Measurements from ENCODE around the gene CEP350. TPM values are rescaled to one million over a fixed set of nuclear protein-coding genes. Genes with fewer than 3 reads are reported as not detected.

The CEP350 gene
- total and polyA plus RNA-seq, 10 of the 15 experiments (the other 5 are each of a cell fraction or from before 2014, with no cell fraction given) = 5.2 to 46.0 (median 23.1) TPM

DNA sequence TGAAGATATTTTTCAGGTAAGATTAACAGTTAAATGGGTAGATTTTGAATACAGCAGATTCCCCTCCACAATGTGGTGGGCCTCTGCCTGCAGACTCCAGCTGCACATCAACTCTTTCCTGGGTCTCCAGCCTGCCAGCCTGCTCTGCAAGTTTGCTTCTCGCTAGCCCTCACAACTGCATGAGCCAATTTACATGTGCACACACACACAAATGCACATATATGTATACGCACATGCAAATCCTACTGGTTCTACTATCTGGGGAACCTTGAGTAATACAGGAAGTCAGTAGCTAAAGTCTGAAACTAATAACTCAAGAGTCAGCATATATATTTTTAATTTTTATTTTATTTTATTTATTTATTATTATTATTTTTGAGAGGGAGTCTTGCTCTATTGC, 165.2 kb downstream of the CEP350 start (continued):
- TF ChIP-seq SUZ12 (IDR thresholded peaks at IDR 0.05; ENCODE audit: unreplicated experiment) = no peak
- TF ChIP-seq, protein P1, sequence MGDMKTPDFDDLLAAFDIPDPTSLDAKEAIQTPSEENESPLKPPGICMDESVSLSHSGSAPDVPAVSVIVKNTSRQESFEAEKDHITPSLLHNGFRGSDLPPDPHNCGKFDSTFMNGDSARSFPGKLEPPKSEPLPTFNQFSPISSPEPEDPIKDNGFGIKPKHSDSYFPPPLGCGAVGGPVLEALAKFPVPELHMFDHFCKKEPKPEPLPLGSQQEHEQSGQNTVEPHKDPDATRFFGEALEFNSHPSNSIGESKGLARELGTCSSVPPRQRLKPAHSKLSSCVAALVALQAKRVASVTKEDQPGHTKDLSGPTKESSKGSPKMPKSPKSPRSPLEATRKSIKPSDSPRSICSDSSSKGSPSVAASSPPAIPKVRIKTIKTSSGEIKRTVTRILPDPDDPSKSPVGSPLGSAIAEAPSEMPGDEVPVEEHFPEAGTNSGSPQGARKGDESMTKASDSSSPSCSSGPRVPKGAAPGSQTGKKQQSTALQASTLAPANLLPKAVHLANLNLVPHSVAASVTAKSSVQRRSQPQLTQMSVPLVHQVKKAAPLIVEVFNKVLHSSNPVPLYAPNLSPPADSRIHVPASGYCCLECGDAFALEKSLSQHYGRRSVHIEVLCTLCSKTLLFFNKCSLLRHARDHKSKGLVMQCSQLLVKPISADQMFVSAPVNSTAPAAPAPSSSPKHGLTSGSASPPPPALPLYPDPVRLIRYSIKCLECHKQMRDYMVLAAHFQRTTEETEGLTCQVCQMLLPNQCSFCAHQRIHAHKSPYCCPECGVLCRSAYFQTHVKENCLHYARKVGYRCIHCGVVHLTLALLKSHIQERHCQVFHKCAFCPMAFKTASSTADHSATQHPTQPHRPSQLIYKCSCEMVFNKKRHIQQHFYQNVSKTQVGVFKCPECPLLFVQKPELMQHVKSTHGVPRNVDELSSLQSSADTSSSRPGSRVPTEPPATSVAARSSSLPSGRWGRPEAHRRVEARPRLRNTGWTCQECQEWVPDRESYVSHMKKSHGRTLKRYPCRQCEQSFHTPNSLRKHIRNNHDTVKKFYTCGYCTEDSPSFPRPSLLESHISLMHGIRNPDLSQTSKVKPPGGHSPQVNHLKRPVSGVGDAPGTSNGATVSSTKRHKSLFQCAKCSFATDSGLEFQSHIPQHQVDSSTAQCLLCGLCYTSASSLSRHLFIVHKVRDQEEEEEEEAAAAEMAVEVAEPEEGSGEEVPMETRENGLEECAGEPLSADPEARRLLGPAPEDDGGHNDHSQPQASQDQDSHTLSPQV (IDR thresholded peaks at IDR 0.05) = no peak
- TF ChIP-seq STAT1 (conservative IDR thresholded peaks at IDR 0.05) = no peak
- TF ChIP-seq BCLAF1 (IDR thresholded peaks at IDR 0.05) = no peak
- TF ChIP-seq JUND (IDR thresholded peaks at IDR 0.05; ENCODE audit: low read depth, low read length) = no peak
- TF ChIP-seq BMI1 (IDR thresholded peaks at IDR 0.05; ENCODE audit: borderline replicate concordance) = no peak
- no peak for TF ChIP-seq POLR2AphosphoS2 (IDR thresholded peaks at IDR 0.05; ENCODE audit: low read depth, low read length)
- TF ChIP-seq IKZF2 (IDR thresholded peaks at IDR 0.05) = no peak
- TF ChIP-seq CREM (IDR thresholded peaks at IDR 0.05; ENCODE audit: low read depth) = no peak
- no peak for TF ChIP-seq ZBED1 (IDR thresholded peaks at IDR 0.05; ENCODE audit: borderline replicate concordance)
- no peak for TF ChIP-seq CEBPZ (IDR thresholded peaks at IDR 0.05; ENCODE audit: low read depth, low read length)
- no peak for TF ChIP-seq RBBP5 (conservative IDR thresholded peaks at IDR 0.05)
- no peak for TF ChIP-seq SPI1 (IDR thresholded peaks at IDR 0.05; ENCODE audit: borderline replicate concordance, insufficient read depth, low read depth, low read length)

Measured in GM12878 (cell line).